ENCODE measurements around the gene AKAP6.

Gene AKAP6

DNA sequence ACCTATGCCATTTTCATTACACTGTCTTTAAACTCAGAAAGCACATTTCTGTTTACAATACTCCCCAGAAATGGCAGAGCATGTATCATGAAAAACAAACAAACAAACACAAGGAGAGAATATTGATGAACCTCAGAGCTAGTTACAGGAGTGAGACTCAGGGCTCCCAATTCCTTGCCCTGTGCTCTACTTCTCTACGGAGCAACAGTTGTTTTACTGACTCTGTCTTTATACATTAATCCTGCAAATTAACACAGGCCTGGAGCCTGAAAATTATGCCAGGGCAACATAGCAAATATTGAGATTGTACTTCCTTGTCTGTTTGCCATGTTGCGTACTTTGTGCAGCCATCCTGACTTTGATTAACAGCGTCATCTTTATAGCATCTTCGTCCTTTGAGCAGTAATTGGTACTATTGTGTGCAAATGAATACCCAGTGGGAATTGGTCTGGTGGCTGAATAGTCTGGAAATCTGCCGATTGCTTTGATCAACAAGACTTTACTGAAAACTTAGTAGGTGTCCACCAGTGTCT lies 15.2 kb upstream of the AKAP6 start:
- DNase-seq (ENCODE audit: low read depth) = no peak
- no peak overlapping the region for H3K4me3 ChIP-seq (ENCODE audit: low read depth, low read length)
- TF ChIP-seq, protein P1, sequence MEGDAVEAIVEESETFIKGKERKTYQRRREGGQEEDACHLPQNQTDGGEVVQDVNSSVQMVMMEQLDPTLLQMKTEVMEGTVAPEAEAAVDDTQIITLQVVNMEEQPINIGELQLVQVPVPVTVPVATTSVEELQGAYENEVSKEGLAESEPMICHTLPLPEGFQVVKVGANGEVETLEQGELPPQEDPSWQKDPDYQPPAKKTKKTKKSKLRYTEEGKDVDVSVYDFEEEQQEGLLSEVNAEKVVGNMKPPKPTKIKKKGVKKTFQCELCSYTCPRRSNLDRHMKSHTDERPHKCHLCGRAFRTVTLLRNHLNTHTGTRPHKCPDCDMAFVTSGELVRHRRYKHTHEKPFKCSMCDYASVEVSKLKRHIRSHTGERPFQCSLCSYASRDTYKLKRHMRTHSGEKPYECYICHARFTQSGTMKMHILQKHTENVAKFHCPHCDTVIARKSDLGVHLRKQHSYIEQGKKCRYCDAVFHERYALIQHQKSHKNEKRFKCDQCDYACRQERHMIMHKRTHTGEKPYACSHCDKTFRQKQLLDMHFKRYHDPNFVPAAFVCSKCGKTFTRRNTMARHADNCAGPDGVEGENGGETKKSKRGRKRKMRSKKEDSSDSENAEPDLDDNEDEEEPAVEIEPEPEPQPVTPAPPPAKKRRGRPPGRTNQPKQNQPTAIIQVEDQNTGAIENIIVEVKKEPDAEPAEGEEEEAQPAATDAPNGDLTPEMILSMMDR (conservative IDR thresholded peaks at IDR 0.05; ENCODE audit: low read depth, low read length) = no peak

GRCh38 chr14:32318087-32318795 lies 10.9 kb upstream of the AKAP6 start:
- no peak for DNase-seq (ENCODE audit: low read depth)
- TF ChIP-seq, protein P1 (conservative IDR thresholded peaks at IDR 0.05; ENCODE audit: low read depth, low read length) = no peak
- no peak overlapping the region for H3K4me3 ChIP-seq (ENCODE audit: low read depth, low read length)

GRCh38 chr14:32319368-32320049 lies 9.6 kb upstream of the AKAP6 start:
- peak; percentile 61 for DNase-seq (ENCODE audit: low read depth)
- TF ChIP-seq, protein P1 (conservative IDR thresholded peaks at IDR 0.05; ENCODE audit: low read depth, low read length) = no peak
- no peak overlapping the region for H3K4me3 ChIP-seq (ENCODE audit: low read depth, low read length)

DNA sequence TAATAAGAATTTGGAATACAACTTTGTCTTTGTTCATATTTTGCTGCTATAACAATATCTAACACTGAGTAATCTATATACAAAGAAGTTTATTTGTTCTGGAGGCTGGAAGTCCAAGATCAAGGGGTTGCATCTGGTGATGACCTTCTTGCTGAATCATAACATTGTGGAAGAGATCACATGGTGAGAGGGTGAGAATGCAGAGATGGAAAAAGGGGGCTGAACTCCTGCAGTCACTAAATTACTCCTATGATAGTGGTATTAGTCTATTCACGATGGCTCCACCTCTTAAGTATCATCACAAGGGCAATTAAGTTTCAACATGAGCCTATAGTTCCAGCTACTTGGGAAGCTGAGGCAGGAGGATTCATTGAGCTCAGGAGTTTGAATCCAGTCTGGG lies 4.5 kb upstream of the AKAP6 start:
- TF ChIP-seq, protein P1 (conservative IDR thresholded peaks at IDR 0.05; ENCODE audit: low read depth, low read length) = no peak
- DNase-seq (ENCODE audit: low read depth) = peak; percentile 53
- H3K4me3 ChIP-seq (ENCODE audit: low read depth, low read length) = no peak overlapping the region

DNA sequence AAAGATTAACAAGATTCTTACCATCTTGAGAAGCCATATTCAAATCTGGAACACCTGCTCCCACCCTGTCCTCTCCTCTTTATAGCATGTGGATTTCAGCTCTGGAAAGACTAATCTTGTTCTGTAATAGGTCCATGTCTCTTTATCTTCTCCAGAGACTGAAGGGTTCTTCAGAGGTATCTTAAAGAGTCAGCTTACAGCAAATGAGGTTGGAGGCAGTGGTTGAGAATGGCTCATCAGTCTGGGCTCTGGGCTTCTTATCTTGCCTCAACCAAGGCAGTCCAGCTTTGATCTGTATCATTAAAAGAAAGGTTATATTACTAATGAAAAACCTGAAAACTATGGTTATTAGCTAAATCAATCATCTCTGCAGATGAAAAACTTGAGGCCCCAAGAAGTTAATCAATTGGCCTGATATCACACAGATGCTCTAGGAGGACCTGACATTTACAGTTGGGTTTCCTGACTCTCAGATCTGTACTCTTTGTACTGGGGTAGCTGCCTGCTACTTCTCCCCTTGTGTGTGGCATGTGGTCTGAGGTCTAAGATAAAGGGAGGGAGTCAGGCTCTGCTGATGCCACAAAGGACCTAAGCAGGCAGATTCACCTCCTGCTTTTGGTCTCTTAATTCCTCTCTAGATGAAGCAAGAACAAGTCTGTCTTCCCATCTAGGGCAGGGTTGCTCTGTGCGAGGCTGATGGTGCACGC lies 1.7 kb upstream of the AKAP6 start:
- TF ChIP-seq, protein P1 (conservative IDR thresholded peaks at IDR 0.05; ENCODE audit: low read depth, low read length) = no peak
- H3K4me3 ChIP-seq (ENCODE audit: low read depth, low read length) = no peak overlapping the region
- DNase-seq (ENCODE audit: low read depth) = no peak

- TF ChIP-seq, protein P1 (conservative IDR thresholded peaks at IDR 0.05; ENCODE audit: low read depth, low read length) = no peak
- no peak overlapping the region for H3K4me3 ChIP-seq (ENCODE audit: low read depth, low read length)
- DNase-seq (ENCODE audit: low read depth) = no peak
Observed at GRCh38 chr14:32329690-32330285, 690 bp downstream of the AKAP6 start.

All from choroid plexus epithelial cell (primary cell).